ENCODE data around the gene MYF6. TPM values are rescaled to one million over a fixed set of nuclear protein-coding genes. Genes with fewer than 3 reads are reported as not detected.

The MYF6 gene
- total and polyA plus RNA-seq, 2 donors (not counting 1 experiment from before 2014, with no cell fraction given) = not detected

- WGBS (ENCODE audit: insufficient coverage) = 20% methylated on average over 8 of the region's 10 CpGs
- no peak for ATAC-seq (ENCODE audit: low read depth)
- no peak overlapping the region for H3K4me3 Mint-ChIP-seq
- Histone ChIP-seq H2AFZ (ENCODE audit: insufficient read depth, low read depth, low read length, poor library complexity, severe bottlenecking) (no peak overlapping the region), H3K9ac (ENCODE audit: low read length) (no peak overlapping the region), H3K36me3 (replicated peaks in 1 of 2; ENCODE audit: control extremely low read depth in 1 of 2, control insufficient read depth in 1 of 2, extremely low read depth in 1 of 2, insufficient read depth in 2 of 2, low read length in 1 of 2) (no peaks in the 10 kb centered on the region), H4K20me1 (ENCODE audit: control insufficient read depth, insufficient read depth, low read length, poor library complexity, severe bottlenecking) (no peaks in the 10 kb centered on the region), H3K4me2 (replicated peaks; ENCODE audit: low read depth, low read length, poor library complexity, severe bottlenecking) (no peak overlapping the region), H3K27me3 (replicated peaks in 1 of 4; ENCODE audit: control extremely low read depth in 1 of 4, control insufficient read depth in 3 of 4, insufficient read depth in 4 of 4, low read length in 3 of 4) (peaks cover 0 to 35% (median 9%) of the 10 kb centered on the region in 4 experiments), H3K4me3 (ENCODE audit: control extremely low read depth in 1 of 5, extremely low read depth in 1 of 5, insufficient read depth in 1 of 5, low read depth in 2 of 5, low read length in 4 of 5) (no peak overlapping the region), H3K27ac (ENCODE audit: low read length in 2 of 2) (no peak overlapping the region), H3K9me3 (ENCODE audit: control extremely low read depth in 1 of 3, control insufficient read depth in 2 of 3, insufficient read depth in 1 of 3, low read length in 2 of 3) (peaks cover 0 to 11% (median 0%) of the 10 kb centered on the region in 3 donors), H3K79me2 (ENCODE audit: control insufficient read depth, insufficient read depth, low read length) (no peaks in the 10 kb centered on the region), H3K4me1 (ENCODE audit: control insufficient read depth in 2 of 2, insufficient read depth in 2 of 2, low read length in 2 of 2) (no peaks in the 10 kb centered on the region)
- no peak for DNase-seq
- TF ChIP-seq CTCF (IDR thresholded peaks at IDR 0.05) (no peak), EZH2 (IDR thresholded peaks at IDR 0.05; ENCODE audit: borderline replicate concordance, insufficient read depth, low read depth, low read length, poor library complexity, severe bottlenecking) (no peak)
- CTCF ChIA-PET = no interaction called here
- H3K4me1 Mint-ChIP-seq = no peaks in the 10 kb centered on the region
- no peak overlapping the region for H3K27ac Mint-ChIP-seq
- intact Hi-C loops (cut with micrococcal nuclease) = no loop called here
- peaks cover 48% of the 10 kb centered on the region for H3K27me3 Mint-ChIP-seq
- POLR2A ChIA-PET = no interaction called here
- H3K9me3 Mint-ChIP-seq (ENCODE audit: insufficient read depth) = no peaks in the 10 kb centered on the region
Measured at GRCh38 chr12:80715713-80716249, 8.3 kb downstream of the MYF6 start.

GRCh38 chr12:80716696-80717469 lies 9.4 kb downstream of the MYF6 start, which contains the start of gene MYF5:
Gene MYF5, plus strand, starts transcription at chr12:80716912. Its CDS starts 152 bp downstream, at chr12:80717064.
- ATAC-seq (ENCODE audit: low read depth) = no peak
- H3K9me3 ChIP-seq (ENCODE audit: control extremely low read depth in 1 of 3, control insufficient read depth in 2 of 3, insufficient read depth in 1 of 3, low read length in 2 of 3) = peaks cover 0 to 11% (median 0%) of the 10 kb centered on the region in 3 donors
- peaks cover 40% of the 10 kb centered on the region for H3K27me3 Mint-ChIP-seq
- no peak within 1 kb of the TSS for H3K27ac ChIP-seq (ENCODE audit: low read length in 2 of 2)
- peaks cover 0 to 35% (median 9%) of the 10 kb centered on the region in 4 experiments for H3K27me3 ChIP-seq (replicated peaks in 1 of 4; ENCODE audit: control extremely low read depth in 1 of 4, control insufficient read depth in 3 of 4, insufficient read depth in 4 of 4, low read length in 3 of 4)
- H3K4me1 ChIP-seq (ENCODE audit: control insufficient read depth in 2 of 2, insufficient read depth in 2 of 2, low read length in 2 of 2) = no peaks in the 10 kb centered on the region
- H3K4me3 ChIP-seq (ENCODE audit: control extremely low read depth in 1 of 5, extremely low read depth in 1 of 5, insufficient read depth in 1 of 5, low read depth in 2 of 5, low read length in 4 of 5) = no peak within 1 kb of the TSS
- no peaks in the 10 kb centered on the region for H3K9me3 Mint-ChIP-seq (ENCODE audit: insufficient read depth)
- intact Hi-C loops (cut with micrococcal nuclease) = no loop called here
- H3K36me3 ChIP-seq (replicated peaks in 1 of 2; ENCODE audit: control extremely low read depth in 1 of 2, control insufficient read depth in 1 of 2, extremely low read depth in 1 of 2, insufficient read depth in 2 of 2, low read length in 1 of 2) = no peaks in the 10 kb centered on the region
- no peaks in the 10 kb centered on the region for H3K4me1 Mint-ChIP-seq
- WGBS (ENCODE audit: insufficient coverage) = 37% methylated on average over 39 of the region's 45 CpGs
- H3K9ac ChIP-seq (ENCODE audit: low read length) = no peak within 1 kb of the TSS
- no peak for TF ChIP-seq CTCF (IDR thresholded peaks at IDR 0.05)
- no peak for TF ChIP-seq EZH2 (IDR thresholded peaks at IDR 0.05; ENCODE audit: borderline replicate concordance, insufficient read depth, low read depth, low read length, poor library complexity, severe bottlenecking)
- CTCF ChIA-PET = no interaction called here
- no peak for DNase-seq
- no peak within 1 kb of the TSS for H2AFZ ChIP-seq (ENCODE audit: insufficient read depth, low read depth, low read length, poor library complexity, severe bottlenecking)
- no peak within 1 kb of the TSS for H3K27ac Mint-ChIP-seq
- H3K4me3 Mint-ChIP-seq = no peak within 1 kb of the TSS
- no peaks in the 10 kb centered on the region for H4K20me1 ChIP-seq (ENCODE audit: control insufficient read depth, insufficient read depth, low read length, poor library complexity, severe bottlenecking)
- H3K79me2 ChIP-seq (ENCODE audit: control insufficient read depth, insufficient read depth, low read length) = no peaks in the 10 kb centered on the region
- no peak within 1 kb of the TSS for H3K4me2 ChIP-seq (replicated peaks; ENCODE audit: low read depth, low read length, poor library complexity, severe bottlenecking)
- POLR2A ChIA-PET = no interaction called here

Data from B cell (primary cell).